ENCODE results near the gene ST6GALNAC3.
"Not testable (repeated sequence)": the region's sequence is repeated elsewhere in the genome, so short reads cannot be mapped to it uniquely, and the experiment has no call there.

Gene ST6GALNAC3

DNA sequence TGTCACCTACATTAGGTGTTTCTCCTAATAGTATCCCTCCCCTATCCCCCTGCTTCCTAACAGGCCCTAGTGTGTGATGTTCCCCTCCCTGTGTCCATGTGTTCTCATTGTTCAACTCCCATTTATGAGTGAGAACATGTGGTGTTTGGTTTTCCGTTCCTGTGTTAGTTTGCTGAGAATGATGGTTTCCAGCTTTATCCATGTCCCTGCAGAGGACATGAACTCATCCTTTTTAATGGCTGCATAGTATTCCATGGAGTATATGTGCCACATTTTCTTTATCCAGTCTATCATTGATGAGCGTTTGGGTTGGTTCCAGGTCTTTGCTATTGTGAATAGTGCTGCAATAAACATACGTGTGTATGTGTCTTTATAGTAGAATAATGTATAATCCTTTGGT lies 267.3 kb downstream of the ST6GALNAC3 start:
- ATAC-seq, H3K9me3 Mint-ChIP-seq, H3K4me3 Mint-ChIP-seq: not testable (repeated sequence)

DNA sequence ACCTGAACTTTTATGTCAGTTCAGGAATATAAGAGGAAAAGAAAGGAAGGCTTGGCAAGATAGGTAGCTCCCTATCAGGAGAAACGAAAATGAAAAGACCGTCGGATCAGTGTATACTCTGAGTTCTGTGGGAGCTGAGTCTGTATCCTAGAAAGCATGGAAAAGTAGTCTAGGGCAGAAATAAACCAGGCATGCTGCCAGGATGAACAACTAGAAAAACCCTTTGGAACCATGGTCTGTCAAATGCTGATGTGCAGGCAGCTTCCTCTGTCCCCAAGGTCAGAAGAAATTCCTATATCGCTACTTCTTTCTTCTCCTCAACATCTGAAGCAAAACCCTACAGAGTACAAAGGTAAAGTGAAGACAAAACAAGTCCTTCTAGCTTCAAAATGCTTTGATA lies 268.8 kb downstream of the ST6GALNAC3 start:
- no peak overlapping the region for H3K4me3 Mint-ChIP-seq
- no peaks in the 10 kb centered on the region for H3K4me1 Mint-ChIP-seq
- no peaks in the 10 kb centered on the region for H3K27me3 Mint-ChIP-seq
- no peak overlapping the region for H3K27ac Mint-ChIP-seq
- peaks cover 6% of the 10 kb centered on the region for H3K9me3 Mint-ChIP-seq
- no peak for ATAC-seq
- H3K36me3 Mint-ChIP-seq: peaks cover 9% of the 10 kb centered on the region

More for the DNA sequence above, 267.3 kb downstream of the ST6GALNAC3 start:
- not testable (repeated sequence) for H3K27me3 Mint-ChIP-seq, H3K4me1 Mint-ChIP-seq, H3K36me3 Mint-ChIP-seq, H3K27ac Mint-ChIP-seq

DNA sequence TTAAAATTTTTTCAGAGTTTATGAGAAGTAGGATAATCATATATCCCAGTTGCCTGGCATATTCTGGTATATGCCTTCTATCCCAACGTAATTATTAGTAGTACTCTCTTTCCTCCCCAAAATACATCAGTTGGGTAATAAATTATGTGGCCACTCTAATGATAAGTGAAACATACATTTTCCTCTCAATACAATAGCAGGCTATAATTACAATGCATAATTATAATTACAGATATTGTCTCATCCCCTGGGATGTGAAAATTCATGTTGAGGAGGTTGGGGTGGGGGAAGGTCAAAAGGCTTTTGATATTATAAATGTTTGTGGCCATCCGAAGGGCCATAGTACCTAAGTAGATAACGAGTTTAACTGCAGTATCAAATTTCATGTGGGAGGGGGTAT lies 277.1 kb downstream of the ST6GALNAC3 start:
- ATAC-seq: no peak
- no peak overlapping the region for H3K4me3 Mint-ChIP-seq
- no peaks in the 10 kb centered on the region for H3K4me1 Mint-ChIP-seq
- H3K9me3 Mint-ChIP-seq: no peaks in the 10 kb centered on the region
- H3K27me3 Mint-ChIP-seq: no peaks in the 10 kb centered on the region
- no peak overlapping the region for H3K27ac Mint-ChIP-seq
- H3K36me3 Mint-ChIP-seq: peaks cover 6% of the 10 kb centered on the region

- H3K36me3 Mint-ChIP-seq: peaks cover 6% of the 10 kb centered on the region
- ATAC-seq: no peak
- no peaks in the 10 kb centered on the region for H3K27me3 Mint-ChIP-seq
- H3K4me3 Mint-ChIP-seq: no peak overlapping the region
- H3K4me1 Mint-ChIP-seq: no peaks in the 10 kb centered on the region
- H3K9me3 Mint-ChIP-seq: no peaks in the 10 kb centered on the region
- H3K27ac Mint-ChIP-seq: no peak overlapping the region
Measured at GRCh38 chr1:76352741-76353435, 278.3 kb downstream of the ST6GALNAC3 start.

- no peak overlapping the region for H3K4me3 Mint-ChIP-seq
- H3K9me3 Mint-ChIP-seq: no peaks in the 10 kb centered on the region
- ATAC-seq: no peak
- no peaks in the 10 kb centered on the region for H3K4me1 Mint-ChIP-seq
- H3K27me3 Mint-ChIP-seq: no peaks in the 10 kb centered on the region
- H3K27ac Mint-ChIP-seq: no peak overlapping the region
- H3K36me3 Mint-ChIP-seq: peaks cover 6% of the 10 kb centered on the region
Measured at GRCh38 chr1:76354236-76354635, 279.7 kb downstream of the ST6GALNAC3 start.

DNA sequence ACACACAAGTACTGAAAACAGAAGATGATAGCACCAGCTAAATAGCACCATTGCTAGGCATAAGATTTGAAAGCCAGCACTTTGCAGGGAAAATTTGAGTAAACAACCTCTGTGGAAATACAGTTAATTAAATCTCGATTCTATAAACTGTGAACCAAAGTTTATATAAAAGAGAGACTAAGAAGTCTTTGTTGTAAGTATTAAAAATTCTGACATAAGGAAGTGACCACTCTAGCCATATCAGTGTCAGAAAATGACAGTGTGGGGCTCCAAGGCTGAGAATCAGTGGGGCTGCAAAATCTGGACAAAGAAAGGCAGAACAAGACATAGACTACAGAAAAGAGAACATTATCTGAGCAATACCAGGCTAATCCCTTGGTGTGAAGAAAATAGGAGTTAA lies 292.2 kb downstream of the ST6GALNAC3 start:
- no peak overlapping the region for H3K27ac Mint-ChIP-seq
- no peaks in the 10 kb centered on the region for H3K9me3 Mint-ChIP-seq
- H3K4me1 Mint-ChIP-seq: no peaks in the 10 kb centered on the region

GRCh38 chr1:76371941-76372340 lies 297.4 kb downstream of the ST6GALNAC3 start:
- H3K9me3 Mint-ChIP-seq: no peaks in the 10 kb centered on the region
- H3K36me3 Mint-ChIP-seq: no peaks in the 10 kb centered on the region
- H3K4me3 Mint-ChIP-seq: no peak overlapping the region
- no peak overlapping the region for H3K27ac Mint-ChIP-seq
- H3K4me1 Mint-ChIP-seq: no peaks in the 10 kb centered on the region
- ATAC-seq: no peak
- no peaks in the 10 kb centered on the region for H3K27me3 Mint-ChIP-seq

More for the DNA sequence above, 292.2 kb downstream of the ST6GALNAC3 start:
- no peak for ATAC-seq
- Mint-ChIP-seq H3K4me3 (no peak overlapping the region), H3K27me3 (no peaks in the 10 kb centered on the region), H3K36me3 (no peaks in the 10 kb centered on the region)

DNA sequence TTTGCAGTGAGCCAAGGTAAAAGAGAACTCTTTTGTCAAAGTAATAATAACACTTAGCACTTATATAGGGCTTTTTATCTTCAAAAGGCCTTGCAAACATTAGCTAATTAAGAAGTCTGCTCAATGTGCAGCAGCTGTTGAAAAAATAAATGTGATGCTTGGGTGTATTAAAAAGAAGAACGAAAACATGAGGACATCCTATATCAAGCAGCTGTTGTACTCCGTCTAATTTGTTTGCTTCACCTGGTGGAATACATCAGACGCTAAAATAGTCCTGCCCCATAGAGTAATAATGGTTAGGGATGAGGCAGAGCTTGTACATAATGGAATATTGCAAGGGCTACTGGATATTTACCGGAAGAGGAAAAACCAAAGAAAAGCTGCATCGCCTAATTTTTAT lies 299.5 kb downstream of the ST6GALNAC3 start:
- no peak overlapping the region for H3K27ac Mint-ChIP-seq
- no peaks in the 10 kb centered on the region for H3K9me3 Mint-ChIP-seq
- no peaks in the 10 kb centered on the region for H3K27me3 Mint-ChIP-seq
- H3K4me3 Mint-ChIP-seq: no peak overlapping the region
- ATAC-seq: no peak
- H3K4me1 Mint-ChIP-seq: no peaks in the 10 kb centered on the region
- no peaks in the 10 kb centered on the region for H3K36me3 Mint-ChIP-seq

GRCh38 chr1:76377247-76377646 lies 302.7 kb downstream of the ST6GALNAC3 start:
- Mint-ChIP-seq H3K9me3 (no peaks in the 10 kb centered on the region), H3K27ac (no peak overlapping the region), H3K27me3 (no peaks in the 10 kb centered on the region), H3K4me3 (no peak overlapping the region), H3K36me3 (no peaks in the 10 kb centered on the region), H3K4me1 (no peaks in the 10 kb centered on the region)
- no peak for ATAC-seq

GRCh38 chr1:76379506-76379905 lies 305.0 kb downstream of the ST6GALNAC3 start:
- Mint-ChIP-seq H3K27ac (no peak overlapping the region), H3K4me3 (no peak overlapping the region), H3K27me3 (no peaks in the 10 kb centered on the region), H3K4me1 (no peaks in the 10 kb centered on the region), H3K36me3 (no peaks in the 10 kb centered on the region), H3K9me3 (peaks cover 3% of the 10 kb centered on the region)
- no peak for ATAC-seq

- Mint-ChIP-seq H3K36me3 (no peaks in the 10 kb centered on the region), H3K27me3 (no peaks in the 10 kb centered on the region), H3K4me3 (no peak overlapping the region), H3K9me3 (peaks cover 3% of the 10 kb centered on the region), H3K27ac (no peak overlapping the region), H3K4me1 (no peaks in the 10 kb centered on the region)
- no peak for ATAC-seq
Measured at GRCh38 chr1:76381450-76382097, 307.0 kb downstream of the ST6GALNAC3 start.

DNA sequence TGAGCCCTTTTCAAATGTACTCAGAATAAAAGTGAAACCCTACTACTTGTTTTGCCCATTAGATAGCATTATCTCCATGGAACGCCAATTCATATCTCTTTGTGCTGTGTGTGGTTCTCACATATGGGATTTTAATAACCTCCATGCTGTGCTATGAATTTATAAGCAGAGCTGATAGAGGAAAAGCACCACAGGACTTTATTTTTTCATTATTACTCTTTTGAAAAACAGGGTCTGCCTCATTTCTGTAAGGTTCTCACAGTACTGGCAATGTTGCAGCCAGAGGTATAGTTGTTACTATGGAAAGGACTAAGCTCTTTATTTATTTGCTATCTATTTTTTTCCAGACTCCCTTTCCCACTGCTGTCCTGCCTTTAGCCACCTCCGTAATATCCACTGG lies 313.7 kb downstream of the ST6GALNAC3 start:
- H3K36me3 Mint-ChIP-seq: no peaks in the 10 kb centered on the region
- no peaks in the 10 kb centered on the region for H3K27me3 Mint-ChIP-seq

GRCh38 chr1:76390456-76390855 lies 315.9 kb downstream of the ST6GALNAC3 start:
- no peak overlapping the region for H3K27ac Mint-ChIP-seq
- no peaks in the 10 kb centered on the region for H3K4me1 Mint-ChIP-seq
- H3K4me3 Mint-ChIP-seq: no peak overlapping the region
- no peaks in the 10 kb centered on the region for H3K27me3 Mint-ChIP-seq
- H3K36me3 Mint-ChIP-seq: no peaks in the 10 kb centered on the region
- no peak for ATAC-seq
- peaks cover 3% of the 10 kb centered on the region for H3K9me3 Mint-ChIP-seq

More for the DNA sequence above, 313.7 kb downstream of the ST6GALNAC3 start:
- no peak overlapping the region for H3K27ac Mint-ChIP-seq
- no peaks in the 10 kb centered on the region for H3K4me1 Mint-ChIP-seq
- no peak for ATAC-seq
- no peak overlapping the region for H3K4me3 Mint-ChIP-seq
- peaks cover 6% of the 10 kb centered on the region for H3K9me3 Mint-ChIP-seq

DNA sequence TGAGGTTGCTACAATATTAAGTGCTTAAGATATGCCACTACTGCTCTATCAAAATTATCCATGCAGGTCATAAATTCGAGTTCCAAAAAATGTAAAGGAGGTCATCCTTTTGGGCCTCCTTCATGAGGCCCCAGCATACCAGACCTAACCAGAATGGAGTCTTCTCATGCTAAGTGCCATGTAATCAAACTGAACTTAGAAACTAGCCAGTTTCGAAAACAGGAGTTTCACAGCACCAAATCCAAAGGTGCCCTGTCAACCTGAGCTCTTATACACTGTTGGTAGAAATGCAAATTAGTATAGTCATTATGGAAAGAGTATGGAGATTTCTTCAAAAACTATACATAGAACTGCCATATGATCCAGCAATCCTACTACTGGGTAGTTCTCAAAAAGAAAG lies 320.5 kb downstream of the ST6GALNAC3 start:
- Mint-ChIP-seq H3K4me3 (no peak overlapping the region), H3K27ac (no peak overlapping the region), H3K4me1 (no peaks in the 10 kb centered on the region), H3K9me3 (peaks cover 3% of the 10 kb centered on the region), H3K36me3 (no peaks in the 10 kb centered on the region), H3K27me3 (no peaks in the 10 kb centered on the region)
- ATAC-seq: no peak

- Mint-ChIP-seq H3K4me1 (no peaks in the 10 kb centered on the region), H3K27me3 (no peaks in the 10 kb centered on the region), H3K4me3 (no peak overlapping the region), H3K36me3 (peaks cover 9% of the 10 kb centered on the region), H3K9me3 (peaks cover 5% of the 10 kb centered on the region), H3K27ac (no peak overlapping the region)
- ATAC-seq: no peak
Measured at GRCh38 chr1:76402128-76402527, 327.6 kb downstream of the ST6GALNAC3 start.

GRCh38 chr1:76408303-76408702 lies 333.8 kb downstream of the ST6GALNAC3 start:
- H3K4me1 Mint-ChIP-seq: no peaks in the 10 kb centered on the region
- peaks cover 4% of the 10 kb centered on the region for H3K9me3 Mint-ChIP-seq
- no peaks in the 10 kb centered on the region for H3K36me3 Mint-ChIP-seq
- H3K27ac Mint-ChIP-seq: no peak overlapping the region
- ATAC-seq: no peak
- H3K4me3 Mint-ChIP-seq: no peak overlapping the region
- H3K27me3 Mint-ChIP-seq: no peaks in the 10 kb centered on the region
